ENCODE data around the gene CGB7.

DNA sequence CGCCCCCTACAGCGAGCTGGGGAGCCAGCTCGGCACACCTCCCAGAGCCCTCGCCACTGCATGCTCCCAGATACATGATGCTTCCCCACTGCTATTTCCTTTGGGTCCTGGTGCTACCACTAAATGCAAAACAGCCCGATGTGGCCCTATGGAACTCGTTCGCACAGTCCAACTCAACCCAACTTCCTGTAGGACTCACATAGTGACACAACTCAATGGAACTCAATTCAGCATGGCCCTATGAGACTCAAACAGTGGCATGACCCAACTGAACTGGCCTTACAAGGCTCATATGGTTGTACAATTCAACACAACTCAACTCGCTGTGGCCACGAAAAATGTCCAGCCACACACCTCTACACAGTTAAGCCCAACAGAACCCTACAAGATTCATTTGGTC lies 11.5 kb upstream of the CGB7 start:
- TF ChIP-seq EZH2 (IDR thresholded peaks at IDR 0.05) (no peak), CTCF (IDR thresholded peaks at IDR 0.05) (no peak), EZH2phosphoT487 (IDR thresholded peaks at IDR 0.05) (no peak)

Data from neural progenitor cell (in vitro differentiated cells).